Stimulated activated CD4-positive, alpha-beta T cell treated with anti-CD3 and anti-CD28 coated beads, TNF-alpha, amount 100 ng/mL, for 1 hour (primary cell): Measurements from ENCODE around the gene LDB3.

Source experiments
- DNase-seq, 3 donors: peaks; one replicate each; pipeline ENCODE4 v3.0.0-alpha.2; 2020; ENCODE audit warnings: low read depth in 3 of 3, low spot score in 1 of 3

LDB3 gene

DNA sequence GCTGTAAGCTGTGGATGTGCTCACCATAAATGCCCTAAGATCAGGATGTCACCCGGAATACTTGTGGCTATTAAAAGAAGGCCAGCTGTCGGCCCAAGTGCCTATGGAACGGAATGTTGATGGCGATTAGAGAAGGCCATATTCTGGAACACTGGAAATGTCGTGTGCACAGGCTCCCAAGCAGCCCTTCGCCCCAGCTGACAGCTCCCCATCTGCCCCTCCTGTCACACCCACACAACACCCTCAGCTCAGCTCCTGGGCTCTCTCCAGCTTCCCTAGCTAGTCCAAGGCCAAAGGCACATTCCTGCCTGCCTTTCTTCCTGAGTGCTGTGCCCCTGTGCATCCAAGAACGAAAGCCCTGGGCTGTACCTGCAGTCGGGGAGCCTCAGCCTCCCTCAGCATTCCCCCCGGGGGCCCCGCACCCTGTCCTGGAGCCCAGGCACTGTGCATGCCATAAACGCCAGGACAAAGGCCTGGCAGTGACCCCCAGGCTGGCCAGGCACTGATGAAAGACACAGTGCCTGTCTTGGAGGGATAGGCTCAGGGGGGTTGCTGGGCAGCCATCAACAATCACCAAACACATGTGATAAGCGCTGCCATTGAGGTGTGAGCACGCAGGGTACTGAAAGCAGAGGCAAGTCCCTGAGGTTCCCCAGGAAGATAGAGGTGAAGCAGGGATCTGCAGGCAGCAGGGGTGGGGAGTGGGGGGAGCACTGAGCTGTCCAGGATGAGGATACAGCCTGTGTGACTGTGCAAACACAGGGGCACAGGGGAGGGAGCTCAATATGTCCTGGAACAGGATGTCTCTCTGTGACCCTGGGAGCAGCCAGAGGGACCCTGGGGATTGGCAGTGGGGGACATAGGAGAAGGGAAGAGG, 3.7 kb upstream of the LDB3 start:
- DNase-seq, result no peak

DNA sequence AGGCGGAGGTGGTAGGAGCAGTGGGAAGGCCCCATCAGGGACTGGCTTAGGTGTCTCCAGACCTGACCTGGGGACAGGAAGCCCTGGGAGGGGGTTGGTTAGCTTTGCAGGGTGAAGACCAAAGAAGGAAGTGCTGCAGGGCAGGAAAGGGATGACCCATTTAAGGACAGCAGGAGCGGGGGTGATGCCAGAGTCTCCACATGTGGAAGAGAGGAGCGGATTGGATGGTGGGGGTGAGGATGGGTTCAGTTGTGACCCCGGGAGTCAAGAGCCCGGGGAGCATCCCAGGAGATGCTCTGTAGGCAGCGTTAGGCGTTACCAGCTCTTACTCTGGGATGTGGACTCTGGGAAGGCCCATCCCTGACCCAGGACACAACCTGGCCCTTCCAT, 3.1 kb upstream of the LDB3 start:
- DNase-seq, result no peak

DNA sequence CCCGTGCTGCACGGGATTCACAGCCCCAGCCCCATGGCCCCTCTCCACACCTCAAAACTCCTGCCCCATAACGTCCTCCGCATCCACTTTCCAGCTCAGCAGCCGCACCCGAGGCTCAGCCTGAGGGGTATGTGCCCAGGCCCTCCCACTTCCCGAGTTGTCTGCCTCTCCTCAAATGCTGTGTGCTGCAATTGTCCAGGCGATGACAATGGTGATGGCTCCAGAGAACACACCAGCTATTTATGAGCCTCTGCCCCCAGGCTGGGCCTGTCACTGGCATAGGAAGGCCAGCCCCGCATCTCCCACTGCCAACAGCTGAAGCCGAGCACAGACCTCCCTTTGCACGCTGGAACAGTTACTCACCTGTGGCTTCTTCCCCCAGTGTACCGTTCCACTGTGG, 2.4 kb upstream of the LDB3 start:
- DNase-seq, result no peak

DNA sequence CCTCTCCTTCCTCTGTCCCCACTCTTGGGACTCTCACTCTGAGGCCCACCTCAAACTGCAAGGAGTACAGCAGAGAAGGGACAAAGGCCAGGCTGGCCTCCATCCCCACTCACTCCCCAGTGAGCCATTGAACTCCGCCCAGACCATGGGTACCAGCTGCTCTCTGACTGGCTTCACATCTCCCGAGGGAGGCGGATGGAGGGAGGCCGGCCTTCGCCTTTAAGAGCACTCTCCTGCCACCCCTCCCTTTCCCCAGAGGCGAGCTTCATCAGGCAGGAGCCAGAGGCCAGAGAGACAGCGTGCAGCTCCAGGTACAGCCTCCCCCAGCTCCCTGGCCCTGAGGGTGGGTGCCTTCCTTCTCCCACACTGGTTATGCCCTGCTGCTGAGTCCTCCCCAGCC, 1.8 kb upstream of the LDB3 start:
- no peak for DNase-seq

DNA sequence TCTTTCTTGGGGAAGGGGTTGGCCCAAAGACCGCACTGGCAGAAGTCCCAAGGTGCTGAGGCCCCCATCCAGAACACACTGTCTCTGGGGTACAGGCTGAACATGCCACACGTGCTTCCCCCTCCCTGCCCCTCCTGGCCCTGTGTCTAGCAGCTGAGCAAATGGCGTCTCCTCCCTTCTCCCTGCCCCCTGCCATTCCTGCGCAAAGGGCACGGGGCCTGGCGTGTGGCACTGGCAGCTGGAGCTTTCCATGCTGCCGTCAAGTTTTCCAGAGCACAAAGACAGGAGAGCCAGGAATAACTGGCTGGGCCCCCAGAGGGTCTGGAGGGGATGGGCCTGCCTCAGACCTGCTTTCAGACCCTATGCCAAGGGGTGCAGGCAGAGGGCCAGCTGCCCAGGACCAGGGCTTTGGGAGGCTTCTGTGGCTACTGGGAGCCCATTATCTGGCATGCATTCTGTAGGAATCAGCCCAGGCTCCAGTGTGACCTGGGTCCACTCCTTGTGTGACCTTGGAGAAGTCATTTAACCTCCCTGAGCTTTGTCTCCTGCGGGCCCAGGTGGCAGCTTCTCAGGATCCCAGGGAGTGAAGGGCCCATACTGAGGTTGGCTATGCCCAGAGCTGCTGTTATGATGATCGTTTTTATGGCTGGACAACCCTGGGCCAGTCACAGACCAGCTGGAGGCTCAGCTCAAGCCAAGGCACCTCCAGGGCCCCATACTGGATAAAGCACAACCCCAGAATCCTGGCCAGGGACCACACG, 710 bp upstream of the LDB3 start:
- no peak for DNase-seq

DNA sequence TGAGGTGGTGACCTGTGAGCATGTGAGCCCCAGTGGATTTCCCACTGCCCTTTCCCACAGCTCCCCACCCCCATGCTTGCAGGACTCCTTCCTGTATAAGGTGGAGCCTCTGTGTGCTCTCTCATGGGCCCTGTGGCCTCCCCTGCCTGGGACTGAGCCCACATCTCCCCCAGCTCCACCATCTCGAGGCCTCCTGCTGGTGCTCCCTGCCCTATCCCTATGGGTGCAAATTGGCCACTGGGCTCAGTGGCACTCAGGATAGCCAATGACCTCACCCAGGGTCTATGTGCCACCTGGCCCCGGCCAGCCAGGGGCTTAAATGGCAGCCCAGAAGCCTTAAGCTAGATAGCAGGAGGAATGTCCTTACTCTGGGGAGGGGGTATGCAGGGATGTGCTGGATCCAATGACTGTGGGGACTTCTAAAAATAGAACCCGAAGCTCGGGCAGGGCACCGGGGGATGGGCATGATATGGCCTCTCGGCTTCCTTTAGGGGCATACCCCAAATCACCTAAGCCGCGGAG, 2.0 kb downstream of the LDB3 start:
- no peak for DNase-seq

DNA sequence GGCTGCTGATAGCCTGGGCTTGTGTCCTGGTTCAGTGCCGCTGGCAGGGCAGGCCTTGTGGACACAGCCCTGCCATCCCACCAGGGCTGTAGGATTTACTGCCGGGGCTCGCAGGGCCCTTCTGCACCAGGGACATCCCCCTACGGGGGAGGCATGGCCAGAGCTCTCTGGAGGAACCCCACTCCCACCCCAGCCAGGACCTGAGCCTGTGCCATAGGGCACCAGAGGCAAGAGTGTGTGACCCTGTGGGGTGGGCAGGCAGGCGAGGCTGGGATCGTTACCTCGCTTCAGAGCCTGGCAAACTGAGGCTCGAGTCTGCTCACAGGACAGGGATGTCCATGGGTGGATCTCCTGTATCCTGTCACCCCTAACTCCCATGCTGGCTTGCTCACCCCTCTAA, 2.6 kb downstream of the LDB3 start:
- DNase-seq, result no peak

DNA sequence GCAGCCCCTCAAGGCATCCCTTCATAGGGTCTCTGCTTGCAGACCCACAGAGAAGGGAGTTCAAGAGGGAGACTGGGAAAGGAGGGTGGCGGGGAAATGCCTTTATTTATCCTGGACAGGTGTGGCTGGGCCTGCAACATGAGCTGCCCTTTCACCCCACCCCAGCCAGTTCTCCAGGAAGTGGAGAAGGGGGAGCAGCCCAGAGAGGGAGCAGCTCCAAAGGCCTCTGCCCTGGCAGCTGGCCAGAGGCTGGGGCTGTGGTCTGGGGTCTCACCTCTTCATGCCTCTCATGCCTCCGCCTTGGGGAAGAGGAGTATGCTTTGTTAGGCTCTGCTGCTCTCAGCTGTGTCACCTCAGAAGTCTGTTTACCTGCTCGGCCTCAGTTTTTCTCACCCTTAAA, 3.1 kb downstream of the LDB3 start:
- DNase-seq, result no peak

DNA sequence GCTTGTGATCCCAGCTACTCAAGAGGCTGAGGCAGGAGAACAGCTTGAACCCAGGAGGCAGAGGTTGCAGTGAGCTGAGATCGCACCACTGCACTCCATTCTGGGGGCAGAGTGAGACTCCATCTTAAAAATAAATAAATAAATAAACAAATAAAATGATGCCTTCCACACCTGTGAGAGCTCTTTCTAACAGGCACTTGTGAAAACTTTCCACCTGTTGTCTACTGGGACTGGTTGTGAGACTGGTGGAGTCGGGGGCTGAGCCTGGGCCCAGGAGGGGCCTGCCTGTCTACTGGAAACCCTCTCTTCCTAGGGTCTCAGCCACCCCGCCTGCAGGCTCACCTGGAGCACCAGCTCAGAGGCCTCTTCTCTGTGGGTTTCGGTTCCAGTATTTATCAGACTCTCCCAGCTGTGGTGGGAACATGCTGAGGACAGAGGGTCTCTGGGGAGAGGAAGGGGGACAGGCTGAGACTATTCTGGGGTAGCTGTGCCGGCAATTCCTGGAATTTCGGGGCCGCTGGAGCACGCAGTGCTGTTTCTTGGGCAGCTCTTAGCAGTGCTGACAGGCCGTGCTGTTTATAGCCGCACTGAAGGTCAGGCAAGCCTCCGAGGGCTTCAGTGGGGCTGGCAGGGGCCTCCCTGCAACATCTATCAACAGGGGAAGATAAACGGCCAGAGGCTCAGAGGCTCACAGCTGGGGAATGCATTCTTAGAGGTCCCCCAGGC, 3.8 kb downstream of the LDB3 start:
- no peak for DNase-seq

DNA sequence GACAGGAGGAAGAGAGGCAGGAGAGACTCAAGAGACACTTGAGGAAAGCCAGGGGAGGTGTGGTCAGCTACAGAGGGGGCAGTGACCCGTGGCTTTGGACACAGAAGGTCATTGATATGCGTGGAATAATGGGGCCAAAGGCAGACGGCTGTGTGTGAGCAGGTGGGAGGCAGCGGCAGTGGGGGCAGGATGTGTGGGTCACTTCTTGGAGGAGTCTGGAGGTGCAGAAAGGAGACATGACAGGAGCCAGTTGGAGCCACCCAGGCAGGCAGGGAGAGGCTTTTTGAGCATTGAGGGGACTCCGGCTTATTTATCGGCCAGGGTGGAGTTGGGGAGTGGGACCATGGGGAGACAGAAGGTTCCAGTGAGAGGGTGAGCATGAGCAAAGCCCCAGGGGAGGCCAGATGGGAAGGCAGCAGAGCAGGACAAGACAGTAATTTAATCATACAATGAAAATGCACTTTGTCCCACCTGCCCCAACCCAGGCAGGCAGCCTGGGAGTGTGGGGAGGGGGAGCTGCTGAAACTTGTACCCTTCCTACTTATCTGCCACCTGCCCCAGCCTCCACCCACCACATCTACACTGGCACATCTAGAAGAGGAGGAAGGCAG, 5.0 kb downstream of the LDB3 start:
- no peak for DNase-seq

DNA sequence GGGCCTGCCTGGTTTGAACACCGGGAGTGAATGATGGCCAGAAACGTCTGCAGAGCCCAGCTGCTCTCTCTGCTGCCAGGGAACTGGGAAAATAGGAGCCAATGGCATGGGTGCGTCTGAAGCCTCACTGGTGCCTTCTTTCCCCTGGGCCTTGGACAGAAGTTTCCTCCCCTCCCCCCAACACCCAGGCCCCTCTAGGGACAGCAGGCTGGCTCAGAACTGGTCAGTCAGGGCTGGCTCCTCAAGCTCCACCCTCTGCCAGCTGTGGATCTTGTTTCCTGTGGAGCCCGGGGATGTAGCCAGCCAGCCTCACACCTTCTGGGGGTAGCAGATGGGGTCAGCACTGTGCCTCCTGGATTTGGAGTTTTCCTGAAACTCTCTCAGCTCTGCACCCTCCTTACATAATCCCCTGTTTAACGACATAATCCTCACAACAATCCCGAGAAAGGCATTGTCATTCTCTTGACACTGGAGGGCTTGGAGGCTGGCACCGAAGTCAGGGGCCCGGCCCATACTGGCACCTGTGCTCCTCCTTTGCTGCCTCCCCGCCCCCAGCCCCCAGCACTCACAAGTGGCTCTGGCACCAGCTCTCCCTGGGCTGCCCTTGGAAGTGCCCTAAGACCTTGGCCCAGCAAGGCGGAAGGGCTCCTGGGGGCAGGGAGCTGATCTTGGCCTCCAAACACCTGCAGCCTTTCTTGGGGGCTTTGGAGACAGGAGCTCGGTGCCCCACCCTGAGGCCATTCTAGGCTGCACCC, 5.7 kb downstream of the LDB3 start:
- no peak for DNase-seq

DNA sequence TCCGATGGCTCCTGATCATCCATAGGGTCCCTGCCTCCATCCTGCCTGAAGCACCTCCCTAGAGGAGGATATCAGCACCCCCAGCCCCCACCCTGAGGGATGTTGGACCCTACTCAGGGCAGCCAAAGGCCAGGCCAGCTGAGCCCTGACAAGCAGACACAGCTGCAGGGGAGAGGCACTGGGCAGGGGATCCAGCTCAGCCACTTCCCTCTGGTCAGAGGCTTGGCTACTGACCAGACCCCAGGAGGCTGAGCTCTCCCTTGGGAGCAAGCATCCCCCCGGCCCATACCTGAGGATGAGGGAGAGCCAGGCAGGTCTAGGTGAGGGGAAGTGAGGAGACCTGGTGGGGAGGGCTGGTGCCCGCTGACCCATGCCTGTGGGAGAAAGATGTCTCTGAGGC, 6.6 kb downstream of the LDB3 start:
- DNase-seq, result no peak

DNA sequence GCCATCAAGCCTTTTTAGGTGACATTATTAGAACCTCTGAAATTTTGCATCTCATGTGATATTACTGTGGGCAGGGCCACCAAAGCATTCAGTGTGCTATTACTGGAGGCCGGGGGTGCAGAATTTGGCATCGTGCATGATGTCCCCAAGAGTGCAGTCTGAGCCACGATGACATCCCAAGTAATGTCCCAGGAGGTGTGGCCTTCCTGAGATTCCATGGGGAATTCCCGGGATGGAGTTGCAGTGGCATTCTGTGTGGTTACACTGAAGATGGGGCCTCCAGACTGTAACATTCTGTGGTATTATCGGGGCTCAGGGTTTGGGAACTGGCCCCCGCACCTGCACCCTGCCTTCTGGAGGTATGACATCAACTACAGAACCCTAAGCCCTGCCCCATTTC, 9.1 kb downstream of the LDB3 start:
- no peak for DNase-seq

DNA sequence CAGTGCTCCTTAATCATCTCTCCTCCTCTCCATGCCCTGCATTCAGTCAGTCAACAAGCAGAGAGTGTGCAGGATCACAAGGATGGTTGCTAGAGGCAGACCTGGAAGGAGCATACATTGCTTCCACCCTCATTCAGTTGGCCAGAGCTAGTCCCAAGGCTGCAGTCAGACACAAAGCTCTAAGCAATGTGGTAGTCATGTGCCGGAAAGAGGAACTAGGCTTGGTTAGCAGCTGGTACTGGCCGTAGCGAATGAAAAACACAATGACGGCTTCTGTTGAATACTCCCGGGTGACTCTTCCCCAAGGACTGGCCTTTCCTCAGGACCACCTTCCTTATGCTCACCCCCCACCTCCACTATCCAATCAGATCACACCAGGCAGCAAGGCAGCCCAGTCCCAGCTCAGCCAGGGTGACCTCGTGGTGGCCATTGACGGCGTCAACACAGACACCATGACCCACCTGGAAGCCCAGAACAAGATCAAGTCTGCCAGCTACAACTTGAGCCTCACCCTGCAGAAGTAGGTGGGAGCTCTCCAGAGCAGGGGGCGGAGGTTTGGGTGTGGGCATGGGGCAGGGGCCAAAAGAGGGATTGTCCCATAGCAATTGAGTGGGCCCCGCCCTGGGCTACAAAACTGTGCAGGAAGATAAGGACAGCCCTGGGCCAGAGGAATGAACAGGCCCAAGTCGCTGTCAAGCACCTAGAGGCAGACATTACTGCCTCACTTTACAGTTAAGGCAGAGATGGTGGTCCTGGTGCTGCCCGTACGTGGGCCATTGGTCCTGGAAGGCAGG, 10.9 kb downstream of the LDB3 start:
- no peak for DNase-seq

DNA sequence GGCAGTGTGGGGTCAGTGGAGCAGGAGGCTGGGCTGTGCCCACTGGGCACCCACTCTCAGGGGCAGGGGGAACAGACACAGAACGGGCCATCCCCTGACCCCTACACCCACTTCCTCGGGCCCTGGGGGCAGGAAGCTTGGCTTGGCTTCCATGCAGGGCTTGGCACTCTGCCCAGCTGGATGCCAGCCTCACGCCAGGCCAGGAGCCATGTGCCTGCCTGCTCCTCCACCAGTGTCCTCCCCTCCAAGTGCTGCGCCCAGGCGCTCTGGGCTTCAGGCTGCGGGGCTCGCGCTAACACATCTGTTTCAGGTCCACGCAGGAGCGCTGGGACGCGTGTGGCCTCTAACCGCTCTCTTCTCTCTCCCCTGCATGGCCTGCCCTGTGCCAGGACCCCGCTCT, 12.7 kb downstream of the LDB3 start:
- no peak for DNase-seq

DNA sequence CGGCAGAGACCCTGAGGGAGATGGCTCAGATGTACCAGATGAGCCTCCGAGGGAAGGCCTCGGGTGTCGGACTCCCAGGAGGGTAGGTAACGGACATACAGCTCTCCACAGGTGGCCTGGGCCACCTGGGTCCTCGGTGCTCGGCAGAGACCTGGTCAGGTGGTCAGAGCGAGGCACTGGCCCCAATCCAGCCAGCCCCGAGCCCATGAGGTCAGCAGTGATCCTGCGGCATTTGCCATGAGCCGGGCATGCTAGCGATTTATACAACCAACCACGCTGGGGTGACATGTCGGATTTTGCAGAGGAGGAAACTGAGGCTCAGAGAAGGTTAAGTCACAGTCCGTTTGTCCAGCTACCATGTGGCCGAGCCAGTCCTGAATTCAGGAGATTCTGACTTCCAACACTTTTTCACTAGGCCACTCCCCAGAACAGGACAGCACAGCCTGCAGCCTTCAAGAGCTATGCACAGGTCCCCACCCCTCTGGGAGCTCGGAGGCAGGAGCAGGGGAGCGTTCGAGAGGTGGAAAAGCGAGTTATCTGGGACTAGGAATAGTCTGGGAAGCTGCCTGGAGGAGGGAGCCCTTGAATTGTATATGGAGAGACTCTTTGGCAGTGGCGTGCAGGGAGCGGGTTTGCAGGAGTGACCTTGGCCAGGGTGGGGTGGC, 13.5 kb downstream of the LDB3 start:
- DNase-seq, result no peak

DNA sequence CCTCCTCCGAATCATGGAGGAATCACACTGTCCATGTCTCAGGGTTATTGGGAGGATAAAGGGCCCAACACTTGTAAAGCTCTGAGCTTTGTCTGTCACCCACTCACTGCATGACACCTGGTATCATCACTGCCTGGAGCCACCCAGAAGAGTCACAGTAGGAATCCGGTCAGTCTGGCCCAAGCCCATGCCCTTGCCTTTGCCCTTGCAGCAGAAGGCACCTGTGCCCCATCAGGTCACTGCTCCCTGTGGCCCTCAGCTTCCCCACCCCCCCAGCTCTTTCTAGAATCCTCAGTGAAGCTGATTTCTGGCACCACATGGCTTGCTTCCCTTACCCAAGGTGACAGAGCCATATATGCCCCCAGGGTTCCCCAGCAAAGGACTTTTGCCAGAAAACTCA, 14.4 kb downstream of the LDB3 start:
- DNase-seq, result no peak

DNA sequence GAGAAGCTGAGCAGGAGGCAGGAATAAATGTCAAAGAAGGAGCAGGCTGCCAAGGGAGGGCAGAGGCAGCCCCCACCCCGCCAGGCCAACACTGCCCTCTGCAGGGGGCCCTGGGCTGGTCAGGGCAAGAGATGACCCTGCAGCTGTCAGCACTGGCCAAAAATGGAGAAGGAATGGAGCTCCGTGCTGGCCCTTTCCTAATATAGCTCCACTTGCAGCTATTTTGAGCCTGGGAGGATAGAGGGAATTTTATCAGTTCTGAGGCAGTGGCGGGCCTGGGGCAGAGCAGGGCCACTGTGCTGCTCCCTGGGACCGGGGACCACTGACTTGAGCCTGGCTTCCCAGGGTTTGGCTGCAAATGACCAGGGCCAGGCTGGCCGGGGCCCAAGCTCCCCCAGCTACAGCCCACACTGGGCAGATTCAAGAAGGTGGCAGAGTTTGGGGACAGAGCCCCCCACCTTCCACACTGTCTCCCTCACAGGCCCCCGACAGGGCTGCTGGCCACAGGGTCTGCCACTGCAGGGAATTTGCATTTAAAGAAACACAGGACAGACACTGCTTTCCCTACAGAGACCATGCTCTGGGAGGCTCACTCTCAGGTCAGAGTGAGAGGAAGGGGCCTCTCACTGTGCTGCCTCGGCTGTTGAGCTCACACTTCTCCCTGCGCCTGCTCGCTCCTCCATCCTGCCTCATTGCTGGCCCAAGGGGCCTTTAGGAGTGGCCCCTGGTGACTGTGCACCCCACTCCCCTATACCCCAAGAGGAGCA, 16.2 kb downstream of the LDB3 start:
- no peak for DNase-seq

DNA sequence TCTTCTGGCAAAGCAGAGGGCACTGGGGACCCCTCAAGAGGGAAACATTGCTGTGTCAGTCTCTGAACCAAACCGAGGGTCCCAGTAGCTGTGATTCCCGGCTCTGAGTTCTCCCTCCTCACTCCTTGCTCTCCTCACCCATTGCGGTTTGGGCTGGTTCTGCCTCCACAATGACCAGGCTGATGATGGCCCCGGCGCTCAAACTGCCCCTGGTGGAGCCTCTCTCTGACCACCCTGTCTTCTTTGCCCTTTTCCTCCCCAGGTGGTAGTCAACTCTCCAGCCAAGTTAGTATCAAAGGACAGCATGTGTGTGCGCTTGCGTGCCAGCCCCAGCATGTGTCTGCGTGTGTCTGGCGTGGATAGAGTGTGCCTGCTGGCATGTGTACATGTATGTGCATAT, 17.1 kb downstream of the LDB3 start:
- no peak for DNase-seq
